Left lung (tissue), 10 donors: Measurements from ENCODE around the gene ABLIM2. TPM values are rescaled to one million over a fixed set of nuclear protein-coding genes. Genes with fewer than 3 reads are reported as not detected.

ENCODE experiments used
- ATAC-seq: fragments of 200-7000 bp; cut with Tn5 transposase; one replicate; pipeline ENCODE4 v1.9.1; 2020; ENCODE audit warnings: moderate library complexity
- DNase-seq, 4 donors: peaks; one replicate each; pipeline ENCODE4 v3.0.0-alpha.2; 2013 to 2020
- H3K27ac ChIP-seq, 2 donors: fragments of 200-600 bp; sonication (generic) in 1 of 2; one replicate each; pipeline versions ENCODE4 v1.5.0 to v1.8.0; 2020 to 2021
- H3K27me3 ChIP-seq, 2 donors: fragments of 200-600 bp; sonication (generic) in 1 of 2; one replicate each; pipeline versions ENCODE4 v1.5.0 to v1.8.0; 2020 to 2021
- H3K36me3 ChIP-seq, 2 donors: fragments of 200-600 bp; sonication (generic) in 1 of 2; one replicate each; pipeline versions ENCODE4 v1.5.0 to v1.8.0; 2020 to 2021
- H3K4me1 ChIP-seq, 2 donors: fragments of 200-600 bp; one replicate each; pipeline ENCODE4 v1.8.0; 2021
- H3K4me3 ChIP-seq, 2 donors: fragments of 200-600 bp; sonication (generic) in 1 of 2; one replicate each; pipeline versions ENCODE4 v1.5.0 to v1.8.0; 2020 to 2021; ENCODE audit warnings: mild to moderate bottlenecking in 1 of 2
- H3K9me3 ChIP-seq, 2 donors: fragments of 200-600 bp; sonication (generic) in 1 of 2; one replicate each; pipeline versions ENCODE4 v1.5.0 to v1.8.0; 2020 to 2021
- CTCF ChIP-seq, 2 donors: fragments of 200-600 bp; sonication (generic) in 1 of 2; IDR thresholded peaks; one replicate each; pipeline versions ENCODE4 v1.5.0 to v1.8.0; 2021; ENCODE audit warnings: antibody characterized with exemption in 2 of 2
- intact Hi-C, 2 donors: fragments of 100-400 bp; cut with DNase I; formaldehyde crosslinking; loops; one replicate each; pipeline versions ENCODE4 v1.11.2 to v1.14.2; 2022
- polyA plus RNA-seq, 6 donors: library from polyadenylated mRNA; unstranded; fragments of 120-200 nt; gene quantifications; one replicate each; pipeline ENCODE4 v1.2.1, GENCODE V29; 2013; ENCODE audit not compliant: insufficient read length in 6 of 6
- total RNA-seq, 2 donors: library from RNA; stranded (reverse); fragmentation: NEBNext Ultra II Directional; extraction: Animal tissue kit (Norgen Biotek cat#: 25700); gene quantifications; one replicate each; pipeline ENCODE4 v1.2.1, GENCODE V29; 2021
- donor health status: DM: no; HTN: yes; CAD: no.
- donor health status: DM: no; HTN: no; CAD: no.

Gene ABLIM2
- total and polyA plus RNA-seq, 8 donors = 5.7 to 10.2 (median 7.0) TPM

- ATAC-seq = no peak
- no peak for DNase-seq
Observed at GRCh38 chr4:8175686-8176085, 17.1 kb upstream of the ABLIM2 start.

DNA sequence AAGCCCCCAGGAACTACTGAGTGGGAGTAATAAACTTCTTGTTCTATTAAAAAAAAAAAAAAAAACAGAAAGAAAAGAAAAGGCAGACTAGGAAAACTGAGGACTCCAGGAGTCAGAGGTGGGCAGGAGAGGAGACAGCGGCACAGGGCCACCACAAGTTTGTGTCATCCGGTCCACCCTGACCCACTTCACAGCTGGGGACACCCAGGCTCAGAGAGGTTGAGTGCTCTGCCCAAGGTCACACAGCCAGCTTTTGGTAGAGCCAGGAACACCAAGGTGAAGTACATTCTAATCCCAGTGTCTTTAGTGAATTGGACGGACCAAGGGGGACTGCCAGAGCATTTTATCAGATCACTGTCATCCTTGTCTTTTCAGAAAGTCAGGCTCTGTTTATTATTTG lies 16.4 kb upstream of the ABLIM2 start:
- Histone ChIP-seq H3K36me3 (no peaks in the 10 kb centered on the region), H3K27me3 (peaks cover 0 to 7% of the 10 kb centered on the region in 2 donors), H3K4me1 (no peaks in the 10 kb centered on the region), H3K9me3 (no peaks in the 10 kb centered on the region), H3K27ac (no peak overlapping the region), H3K4me3 (no peak overlapping the region)
- intact Hi-C loops = no loop called here
- DNase-seq (no peak), ATAC-seq (no peak)
- no peak for TF ChIP-seq CTCF (IDR thresholded peaks at IDR 0.05)

More at GRCh38 chr4:8175686-8176085, 17.1 kb upstream of the ABLIM2 start:
- H3K36me3 ChIP-seq = no peaks in the 10 kb centered on the region
- intact Hi-C loops = no loop called here
- peaks cover 0 to 7% of the 10 kb centered on the region in 2 donors for H3K27me3 ChIP-seq
- no peaks in the 10 kb centered on the region for H3K9me3 ChIP-seq
- no peak for TF ChIP-seq CTCF (IDR thresholded peaks at IDR 0.05)
- H3K4me3 ChIP-seq = no peak overlapping the region
- H3K4me1 ChIP-seq = no peaks in the 10 kb centered on the region
- H3K27ac ChIP-seq = no peak overlapping the region

- Histone ChIP-seq H3K4me3 (no peak overlapping the region), H3K4me1 (no peaks in the 10 kb centered on the region), H3K27me3 (peaks cover 0 to 7% of the 10 kb centered on the region in 2 donors), H3K9me3 (peaks cover 0 to 7% of the 10 kb centered on the region in 2 donors), H3K27ac (no peak overlapping the region), H3K36me3 (no peaks in the 10 kb centered on the region)
- no peak for TF ChIP-seq CTCF (IDR thresholded peaks at IDR 0.05)
- intact Hi-C loops = no loop called here
- DNase-seq = no peak
- no peak for ATAC-seq
Observed at GRCh38 chr4:8173492-8174242, 15.1 kb upstream of the ABLIM2 start.

DNA sequence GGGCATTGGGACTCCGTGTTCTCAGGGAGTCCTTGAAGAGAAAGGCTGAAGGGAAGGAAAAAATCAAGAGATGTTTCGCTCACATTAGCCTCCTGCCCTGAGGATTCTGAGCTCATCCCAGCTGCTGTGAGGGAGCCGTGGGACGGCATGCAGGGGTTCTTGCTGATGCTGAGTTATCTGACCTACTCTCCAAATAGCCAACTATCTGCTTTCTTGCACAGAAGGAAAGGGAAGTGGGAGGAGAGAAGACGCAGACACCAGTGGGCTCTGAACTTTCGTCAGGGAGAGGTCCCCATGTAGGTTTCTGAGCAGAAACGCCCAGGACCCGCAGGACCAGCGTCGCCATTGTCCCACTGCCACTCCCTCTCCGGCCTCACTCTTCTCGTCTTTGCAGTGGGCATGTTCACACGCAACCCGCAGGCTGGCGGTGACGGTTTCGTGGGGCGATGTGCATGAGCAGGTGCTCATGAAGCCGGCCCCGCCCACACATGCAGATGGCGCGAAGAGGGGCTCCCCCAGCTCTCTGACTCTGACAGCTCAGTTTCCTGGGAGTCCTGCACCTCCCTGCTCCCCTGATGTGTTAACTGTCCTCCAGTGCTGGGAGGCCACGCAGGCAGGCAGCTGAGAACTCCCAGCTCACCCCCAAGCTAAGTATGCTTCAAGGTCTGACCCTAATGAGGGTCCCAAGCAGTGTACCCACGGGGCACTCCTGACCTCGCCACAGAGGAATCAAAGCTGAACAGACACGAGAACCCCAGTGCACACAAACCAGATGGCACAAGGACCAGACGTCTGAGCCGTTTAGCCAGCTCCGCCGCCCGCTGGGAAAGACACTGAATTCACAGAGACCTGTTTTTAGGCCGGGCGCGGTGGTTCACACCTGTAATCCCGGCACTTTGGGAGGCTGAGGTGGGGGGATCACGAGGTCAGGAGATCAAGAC lies 13.6 kb upstream of the ABLIM2 start:
- no peak overlapping the region for H3K27ac ChIP-seq
- peaks cover 0 to 7% of the 10 kb centered on the region in 2 donors for H3K27me3 ChIP-seq
- no peak overlapping the region for H3K4me3 ChIP-seq
- H3K9me3 ChIP-seq = peaks cover 0 to 13% of the 10 kb centered on the region in 2 donors
- H3K4me1 ChIP-seq = peaks cover 3 to 6% of the 10 kb centered on the region in 2 donors
- DNase-seq = no peak
- H3K36me3 ChIP-seq = no peaks in the 10 kb centered on the region
- no peak for ATAC-seq
- TF ChIP-seq CTCF (IDR thresholded peaks at IDR 0.05) = no peak
- intact Hi-C loops = no loop called here

DNA sequence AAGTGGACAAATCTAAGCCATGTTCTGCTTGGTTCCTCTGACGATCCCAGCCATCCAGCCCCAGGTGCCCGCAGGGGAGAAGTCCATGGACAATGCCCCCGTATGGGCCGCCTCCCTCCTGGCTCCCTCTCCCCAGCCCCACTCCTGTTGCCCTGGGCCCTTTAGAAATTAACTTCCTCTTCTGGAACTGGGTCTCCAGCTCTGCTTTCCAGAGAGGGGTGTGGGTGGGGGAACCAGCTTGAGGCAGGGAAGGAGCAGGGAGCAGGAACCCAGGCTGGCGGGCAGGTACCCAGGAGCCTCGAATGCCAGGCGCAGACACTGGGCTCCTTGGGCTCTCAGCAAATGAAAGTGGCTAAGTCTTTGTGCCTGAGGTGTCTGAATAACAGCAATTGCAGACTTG lies 12.7 kb upstream of the ABLIM2 start:
- TF ChIP-seq CTCF (IDR thresholded peaks at IDR 0.05) = no peak
- intact Hi-C loops = no loop called here
- peaks cover 3 to 6% of the 10 kb centered on the region in 2 donors for H3K4me1 ChIP-seq
- no peaks in the 10 kb centered on the region for H3K36me3 ChIP-seq
- H3K9me3 ChIP-seq = peaks cover 0 to 13% of the 10 kb centered on the region in 2 donors
- no peak overlapping the region for H3K4me3 ChIP-seq
- no peak overlapping the region for H3K27ac ChIP-seq
- ATAC-seq (no peak), DNase-seq (no peak)
- peaks cover 0 to 7% of the 10 kb centered on the region in 2 donors for H3K27me3 ChIP-seq
